Cerebellar cortex (tissue), 1 donor: Measurements from ENCODE around the gene HIGD1C.
"Not testable (repeated sequence)": the region's sequence is repeated elsewhere in the genome, so short reads cannot be mapped to it uniquely, and the experiment has no call there.

Source experiments
- DNase-seq: peaks from one replicate; pipeline ENCODE4 v3.0.0-alpha.2; 2015; ENCODE audit warnings: low spot score

Gene HIGD1C

GRCh38 chr12:50952510-50952909 is at the start of gene HIGD1C:
Gene HIGD1C, plus strand, starts transcription at chr12:50952544. Its CDS starts 1,455 bp downstream, at chr12:50953999.
- DNase-seq: no peak

- not testable (repeated sequence) for DNase-seq
Observed at GRCh38 chr12:50908479-50908878, 43.9 kb upstream of the HIGD1C start.

GRCh38 chr12:50912361-50912760 is 40.0 kb upstream of the HIGD1C start:
- not testable (repeated sequence) for DNase-seq

GRCh38 chr12:50913224-50913623 is 39.1 kb upstream of the HIGD1C start:
- no peak for DNase-seq

- DNase-seq: no peak
Observed at GRCh38 chr12:50914872-50915484, 37.4 kb upstream of the HIGD1C start.

GRCh38 chr12:50916292-50916691 is 36.1 kb upstream of the HIGD1C start:
- DNase-seq: no peak

- DNase-seq: no peak
Observed at GRCh38 chr12:50918584-50919316, 33.6 kb upstream of the HIGD1C start.

GRCh38 chr12:50922820-50923219 is 29.5 kb upstream of the HIGD1C start:
- DNase-seq: peak; percentile 48

GRCh38 chr12:50923361-50924130 is 28.8 kb upstream of the HIGD1C start:
- DNase-seq: peak; percentile 34

- no peak for DNase-seq
Observed at GRCh38 chr12:50924131-50924438, 28.3 kb upstream of the HIGD1C start.

GRCh38 chr12:50924439-50925341 is 27.7 kb upstream of the HIGD1C start:
- DNase-seq: peak; percentile 97

- peak; percentile 48 for DNase-seq
Observed at GRCh38 chr12:50925342-50925651, 27.0 kb upstream of the HIGD1C start.

GRCh38 chr12:50925920-50926319 is 26.4 kb upstream of the HIGD1C start:
- no peak for DNase-seq

GRCh38 chr12:50926415-50926814 is 25.9 kb upstream of the HIGD1C start:
- DNase-seq: peak; percentile 24

GRCh38 chr12:50926932-50927331 is 25.4 kb upstream of the HIGD1C start:
- peak; percentile 20 for DNase-seq

- peak; percentile 17 for DNase-seq
Observed at GRCh38 chr12:50927356-50927755, 25.0 kb upstream of the HIGD1C start.

- DNase-seq: no peak
Observed at GRCh38 chr12:50927766-50928224, 24.5 kb upstream of the HIGD1C start.

GRCh38 chr12:50928392-50928791 is 24.0 kb upstream of the HIGD1C start:
- DNase-seq: no peak

- peak; percentile 46 for DNase-seq
Observed at GRCh38 chr12:50929831-50930230, 22.5 kb upstream of the HIGD1C start.

- DNase-seq: not testable (repeated sequence)
Observed at GRCh38 chr12:50930477-50930876, 21.9 kb upstream of the HIGD1C start.

GRCh38 chr12:50932787-50933280 is 19.5 kb upstream of the HIGD1C start:
- DNase-seq: no peak
